CD4-positive, CD25-positive, alpha-beta regulatory T cell (primary cell): Measurements from ENCODE around the gene AIF1. TPM values are rescaled to one million over a fixed set of nuclear protein-coding genes. Genes with fewer than 3 reads are reported as not detected.
A peak's percentile ranks its signal among the peaks of the same experiment; 100 is the strongest.

ENCODE experiments used
- ATAC-seq, 2 donors: fragments of 150-1000 bp; cut with Tn5 transposase; one replicate each; pipeline ENCODE4 v1.10.0; 2021; ENCODE audit warnings: low read depth in 2 of 2, moderate number of reproducible peaks in 2 of 2, moderate library complexity in 1 of 2
- DNase-seq, 3 donors: peaks; one replicate each; pipeline versions ENCODE4 v3.0.0 to v3.0.0-alpha.2; 2012 to 2022; ENCODE audit warnings: mixed read lengths in 1 of 3
- H3K27ac ChIP-seq: one replicate; pipeline ENCODE4 v1.7.0; 2013; ENCODE audit warnings: mild to moderate bottlenecking, low read length; ENCODE audit not compliant: insufficient read depth, poor library complexity, severe bottlenecking
- H3K27me3 ChIP-seq: one replicate; pipeline ENCODE4 v1.7.0; 2013; ENCODE audit warnings: low read length; ENCODE audit not compliant: control insufficient read depth, insufficient read depth
- H3K36me3 ChIP-seq: one replicate; pipeline ENCODE4 v1.7.0; 2013; ENCODE audit warnings: mild to moderate bottlenecking, low read length, moderate library complexity; ENCODE audit not compliant: control insufficient read depth, insufficient read depth
- H3K4me1 ChIP-seq: 2 replicates; pipeline ENCODE4 v1.7.0; 2013; ENCODE audit warnings: mild to moderate bottlenecking, low read length; ENCODE audit not compliant: insufficient read depth, control insufficient read depth, poor library complexity, severe bottlenecking
- H3K4me3 ChIP-seq: one replicate; pipeline ENCODE4 v1.7.0; 2013; ENCODE audit warnings: low read depth, mild to moderate bottlenecking, low read length, moderate library complexity
- H3K9me3 ChIP-seq, 2 experiments: 1 replicate in 1 of 2; 2 replicates in 1 of 2; pipeline ENCODE4 v1.7.0; 2013; ENCODE audit warnings: low read length in 2 of 2, mild to moderate bottlenecking in 1 of 2, moderate library complexity in 1 of 2; ENCODE audit not compliant: control insufficient read depth in 2 of 2
- H3K27ac Mint-ChIP-seq, 3 donors: one replicate each; pipeline ENCODE4 v1.8.0; 2020 to 2022; ENCODE audit warnings: mild to moderate bottlenecking in 3 of 3, mixed read lengths in 3 of 3, moderate library complexity in 2 of 3
- H3K27me3 Mint-ChIP-seq: one replicate; pipeline ENCODE4 v1.8.0; 2022; ENCODE audit warnings: mild to moderate bottlenecking, mixed read lengths
- H3K36me3 Mint-ChIP-seq: one replicate; pipeline ENCODE4 v1.8.0; 2020; ENCODE audit warnings: mixed read lengths
- H3K4me1 Mint-ChIP-seq, 4 donors: one replicate each; pipeline ENCODE4 v1.8.0; 2020 to 2022; ENCODE audit warnings: mixed read lengths in 4 of 4, mild to moderate bottlenecking in 1 of 4
- H3K4me3 Mint-ChIP-seq, 4 donors: one replicate each; pipeline ENCODE4 v1.8.0; 2020 to 2022; ENCODE audit warnings: mild to moderate bottlenecking in 4 of 4, mixed read lengths in 4 of 4, moderate library complexity in 3 of 4
- H3K9me3 Mint-ChIP-seq, 7 donors: one replicate each; pipeline ENCODE4 v1.8.0; 2020 to 2022; ENCODE audit warnings: mixed read lengths in 7 of 7, mild to moderate bottlenecking in 3 of 7, moderate library complexity in 2 of 7
- polyA plus RNA-seq, 4 donors: library from polyadenylated mRNA; unstranded; fragments of 300-500 nt; fragmentation: Illumina TruSeq; gene quantifications; one replicate each; pipeline ENCODE4 v1.2.3, GENCODE V29; 2021
- total RNA-seq: library from RNA; stranded (reverse); gene quantifications from one replicate; pipeline ENCODE4 v1.2.3, GENCODE V29; 2022

AIF1 gene
- total and polyA plus RNA-seq, 5 donors from 2014 or later = 6.5 to 38.8 (median 14.7) TPM

GRCh38 chr6:31634969-31635575 lies 20.0 kb downstream of the AIF1 start:
- Mint-ChIP-seq H3K4me1 (peaks cover 0 to 7% (median 0%) of the 10 kb centered on the region in 4 donors), H3K9me3 (no peaks in the 10 kb centered on the region), H3K27ac (no peak overlapping the region), H3K36me3 (peaks cover 43% of the 10 kb centered on the region), H3K4me3 (no peak overlapping the region), H3K27me3 (no peaks in the 10 kb centered on the region)
- Histone ChIP-seq H3K9me3 (no peaks in the 10 kb centered on the region), H3K27ac (no peak overlapping the region), H3K4me3 (no peak overlapping the region), H3K36me3 (peaks cover 81% of the 10 kb centered on the region), H3K4me1 (no peaks in the 10 kb centered on the region), H3K27me3 (no peaks in the 10 kb centered on the region)
- ATAC-seq (no peak), DNase-seq (no peak)

- no peaks in the 10 kb centered on the region for H3K9me3 Mint-ChIP-seq
- DNase-seq = no peak
- H3K36me3 ChIP-seq = peaks cover 87% of the 10 kb centered on the region
- H3K36me3 Mint-ChIP-seq = peaks cover 45% of the 10 kb centered on the region
- no peak overlapping the region for H3K27ac ChIP-seq
- H3K4me1 Mint-ChIP-seq = peaks cover 0 to 4% (median 0%) of the 10 kb centered on the region in 4 donors
- H3K4me1 ChIP-seq = no peaks in the 10 kb centered on the region
- no peak for ATAC-seq
- H3K4me3 ChIP-seq = no peak overlapping the region
- no peak overlapping the region for H3K27ac Mint-ChIP-seq
- no peaks in the 10 kb centered on the region for H3K27me3 ChIP-seq
- no peaks in the 10 kb centered on the region for H3K9me3 ChIP-seq
- no peaks in the 10 kb centered on the region for H3K27me3 Mint-ChIP-seq
- H3K4me3 Mint-ChIP-seq = no peak overlapping the region
These were observed 21.9 kb downstream of the AIF1 start for GRCh38 chr6:31636698-31637596.

GRCh38 chr6:31639043-31639442 lies 24.0 kb downstream of the AIF1 start:
- no peak overlapping the region for H3K27ac Mint-ChIP-seq
- no peak for ATAC-seq
- H3K36me3 ChIP-seq = peaks cover 89% of the 10 kb centered on the region
- no peak overlapping the region for H3K4me3 Mint-ChIP-seq
- H3K4me1 Mint-ChIP-seq = peaks cover 0 to 2% (median 0%) of the 10 kb centered on the region in 4 donors
- DNase-seq = no peak
- no peaks in the 10 kb centered on the region for H3K9me3 ChIP-seq
- no peak overlapping the region for H3K4me3 ChIP-seq
- H3K4me1 ChIP-seq = no peaks in the 10 kb centered on the region
- no peaks in the 10 kb centered on the region for H3K9me3 Mint-ChIP-seq
- H3K27me3 ChIP-seq = no peaks in the 10 kb centered on the region
- peaks cover 43% of the 10 kb centered on the region for H3K36me3 Mint-ChIP-seq
- H3K27me3 Mint-ChIP-seq = no peaks in the 10 kb centered on the region
- no peak overlapping the region for H3K27ac ChIP-seq

GRCh38 chr6:31639449-31639861 lies 24.4 kb downstream of the AIF1 start:
- H3K4me3 Mint-ChIP-seq = no peak overlapping the region
- peaks cover 42% of the 10 kb centered on the region for H3K36me3 Mint-ChIP-seq
- no peak for DNase-seq
- no peaks in the 10 kb centered on the region for H3K9me3 Mint-ChIP-seq
- H3K27ac Mint-ChIP-seq = peak overlapping the region in 1 of 3 donors; percentile 26
- Histone ChIP-seq H3K27ac (no peak overlapping the region), H3K9me3 (no peaks in the 10 kb centered on the region), H3K36me3 (peaks cover 89% of the 10 kb centered on the region), H3K4me1 (no peaks in the 10 kb centered on the region), H3K4me3 (no peak overlapping the region), H3K27me3 (no peaks in the 10 kb centered on the region)
- H3K27me3 Mint-ChIP-seq = no peaks in the 10 kb centered on the region
- no peak for ATAC-seq
- H3K4me1 Mint-ChIP-seq = peaks cover 0 to 2% (median 0%) of the 10 kb centered on the region in 4 donors

GRCh38 chr6:31640612-31641011 lies 25.6 kb downstream of the AIF1 start:
- no peaks in the 10 kb centered on the region for H3K4me1 ChIP-seq
- DNase-seq (no peak), ATAC-seq (no peak)
- H3K36me3 ChIP-seq = peaks cover 89% of the 10 kb centered on the region
- Mint-ChIP-seq H3K4me1 (peaks cover 0 to 5% (median 3%) of the 10 kb centered on the region in 4 donors), H3K27ac (peak overlapping the region in 1 of 3 donors; percentile 65), H3K9me3 (no peaks in the 10 kb centered on the region), H3K27me3 (no peaks in the 10 kb centered on the region), H3K4me3 (no peak overlapping the region), H3K36me3 (peaks cover 42% of the 10 kb centered on the region)
- no peak overlapping the region for H3K27ac ChIP-seq
- no peak overlapping the region for H3K4me3 ChIP-seq
- no peaks in the 10 kb centered on the region for H3K27me3 ChIP-seq
- no peaks in the 10 kb centered on the region for H3K9me3 ChIP-seq

- no peaks in the 10 kb centered on the region for H3K27me3 ChIP-seq
- ATAC-seq (no peak), DNase-seq (no peak)
- H3K4me1 ChIP-seq = no peaks in the 10 kb centered on the region
- no peaks in the 10 kb centered on the region for H3K9me3 ChIP-seq
- Mint-ChIP-seq H3K27ac (no peak overlapping the region), H3K9me3 (no peaks in the 10 kb centered on the region), H3K27me3 (no peaks in the 10 kb centered on the region), H3K4me1 (peaks cover 0 to 6% (median 3%) of the 10 kb centered on the region in 4 donors), H3K4me3 (no peak overlapping the region), H3K36me3 (peaks cover 41% of the 10 kb centered on the region)
- H3K36me3 ChIP-seq = peaks cover 89% of the 10 kb centered on the region
- no peak overlapping the region for H3K4me3 ChIP-seq
- no peak overlapping the region for H3K27ac ChIP-seq
These were observed 26.3 kb downstream of the AIF1 start for GRCh38 chr6:31641370-31641769.

- no peaks in the 10 kb centered on the region for H3K27me3 Mint-ChIP-seq
- H3K27me3 ChIP-seq = no peaks in the 10 kb centered on the region
- H3K9me3 ChIP-seq = no peaks in the 10 kb centered on the region
- H3K36me3 Mint-ChIP-seq = peaks cover 44% of the 10 kb centered on the region
- ATAC-seq (no peak), DNase-seq (no peak)
- no peak overlapping the region for H3K27ac ChIP-seq
- H3K27ac Mint-ChIP-seq = no peak overlapping the region
- no peaks in the 10 kb centered on the region for H3K4me1 ChIP-seq
- H3K4me3 Mint-ChIP-seq = no peak overlapping the region
- H3K4me3 ChIP-seq = no peak overlapping the region
- H3K4me1 Mint-ChIP-seq = peaks cover 0 to 6% (median 3%) of the 10 kb centered on the region in 4 donors
- H3K36me3 ChIP-seq = peaks cover 90% of the 10 kb centered on the region
- no peaks in the 10 kb centered on the region for H3K9me3 Mint-ChIP-seq
These were observed 27.9 kb downstream of the AIF1 start for GRCh38 chr6:31642798-31643570.
